GM12878 (cell line): ENCODE results near the gene DIO2. TPM values are rescaled to one million over a fixed set of nuclear protein-coding genes. Genes with fewer than 3 reads are reported as not detected.

Experiments
- ATAC-seq: fragments of 200-7000 bp; cut with Tn5 transposase; 3 replicates; pipeline ENCODE4 v1.9.1; 2020; ENCODE audit warnings: mild to moderate bottlenecking, moderate library complexity
- BruUV-seq: library from RNA; stranded (reverse); fragments of 400-500 nt; replicated peaks from 2 replicates; lab custom pipeline; 2021; lab: Mats Ljungman, UMichigan
- CTCF ChIA-PET: fragments of 300-600 bp; sonication (Branson Sonifier 250); formaldehyde crosslinking; extraction: SDS; loops from one replicate; lab custom pipeline; 2021; ENCODE audit warnings: inconsistent platforms; lab: Yijun Ruan, JAX
- POLR2A ChIA-PET: fragments of 350-600 bp; formaldehyde crosslinking; extraction: SDS; loops from one replicate; lab custom pipeline; 2021; ENCODE audit warnings: inconsistent platforms; lab: Charles Lee
- RAD21 ChIA-PET: fragments of 300-600 bp; sonication (Branson Sonifier 250); formaldehyde crosslinking; loops from one replicate; lab custom pipeline; 2023; ENCODE audit warnings: antibody characterized with exemption; ENCODE audit not compliant: unreplicated experiment; lab: Charles Lee
- SMC1A ChIA-PET: fragments of 300-600 bp; sonication (Branson Sonifier 250); formaldehyde crosslinking; loops from one replicate; lab custom pipeline; 2023; ENCODE audit not compliant: unreplicated experiment, uncharacterized antibody; lab: Charles Lee
- DNase-seq: peaks from one replicate; pipeline ENCODE4 v3.0.0-alpha.2; 2011; ENCODE audit warnings: low read depth, low spot score
- FAIRE-seq: peaks from 3 replicates; lab custom pipeline; 2011; peaks lifted over from hg19 to GRCh38; lab: Jason Lieb, UNC
- H2AFZ ChIP-seq: 2 replicates; pipeline ENCODE4 v1.6.0; 2011; ENCODE audit warnings: low read depth, low read length, control low read depth; ENCODE audit not compliant: control insufficient read depth
- H3K27ac ChIP-seq: 2 replicates; pipeline ENCODE4 v1.5.1; 2011; ENCODE audit warnings: control low read depth; ENCODE audit not compliant: control insufficient read depth, insufficient read depth
- H3K27me3 ChIP-seq, 2 experiments: replicated peaks in 1 of 2; 2 replicates each; pipeline versions ENCODE4 v1.6.0 to v1.6.1; 2011; ENCODE audit warnings: low read length in 1 of 2; ENCODE audit not compliant: control insufficient read depth in 2 of 2, insufficient read depth in 2 of 2
- H3K36me3 ChIP-seq, 2 experiments: 2 replicates each; pipeline ENCODE4 v1.5.1; 2011; ENCODE audit warnings: low read length in 1 of 2; ENCODE audit not compliant: control insufficient read depth in 2 of 2, insufficient read depth in 2 of 2
- H3K4me1 ChIP-seq: 2 replicates; pipeline ENCODE4 v1.6.1; 2011; ENCODE audit warnings: mild to moderate bottlenecking, low read length, moderate library complexity, mixed read lengths; ENCODE audit not compliant: control insufficient read depth, insufficient read depth
- H3K4me2 ChIP-seq: 2 replicates; pipeline ENCODE4 v1.6.0; 2011; ENCODE audit warnings: control low read depth; ENCODE audit not compliant: control insufficient read depth, insufficient read depth
- H3K4me3 ChIP-seq: fragments of 200-600 bp; sonication (generic); 2 replicates; pipeline ENCODE4 v1.5.1; 2016
- H3K79me2 ChIP-seq: 2 replicates; pipeline ENCODE4 v1.6.0; 2011; ENCODE audit warnings: low read length; ENCODE audit not compliant: control insufficient read depth, insufficient read depth
- H3K9ac ChIP-seq: 2 replicates; pipeline ENCODE4 v1.8.0; 2011; ENCODE audit warnings: low read length, control low read depth, mixed read lengths; ENCODE audit not compliant: control insufficient read depth, insufficient read depth
- H3K9me3 ChIP-seq: replicated peaks from 3 replicates; pipeline ENCODE4 v1.5.1; 2011; ENCODE audit warnings: mild to moderate bottlenecking, low read length; ENCODE audit not compliant: control insufficient read depth, insufficient read depth
- H4K20me1 ChIP-seq: 2 replicates; pipeline ENCODE4 v1.6.0; 2011; ENCODE audit not compliant: control insufficient read depth, insufficient read depth
- ATF7 ChIP-seq: fragments of 450-650 bp; IDR thresholded peaks from 2 replicates; pipeline ENCODE4 v1.6.1; 2016; ENCODE audit warnings: low read depth, mild to moderate bottlenecking
- MTA2 ChIP-seq: fragments of 450-650 bp; IDR thresholded peaks from 2 replicates; pipeline ENCODE4 v1.6.1; 2016; ENCODE audit warnings: low read depth, mild to moderate bottlenecking, moderate library complexity
- NFYB ChIP-seq: IDR thresholded peaks from 2 replicates; pipeline ENCODE4 v1.6.1; 2011; ENCODE audit warnings: low read depth, mild to moderate bottlenecking, low read length, improper control_type of control experiment, moderate library complexity; ENCODE audit not compliant: insufficient read depth
- STAT1 ChIP-seq: fragments of 450-650 bp; conservative IDR thresholded peaks from 2 replicates; pipeline ENCODE4 v1.6.1; 2014; ENCODE audit warnings: antibody characterized with exemption, mild to moderate bottlenecking
- SUPT20H ChIP-seq: IDR thresholded peaks from 2 replicates; pipeline ENCODE4 v1.6.1; 2011; ENCODE audit warnings: low read depth, mild to moderate bottlenecking, low read length, moderate library complexity, borderline replicate concordance; ENCODE audit not compliant: control insufficient read depth
- SUZ12 ChIP-seq: fragments of 200-600 bp; sonication (generic); IDR thresholded peaks from one replicate; pipeline ENCODE4 v1.6.1; 2018; ENCODE audit warnings: antibody characterized with exemption, mild to moderate bottlenecking; ENCODE audit not compliant: unreplicated experiment
- WGBS: methylation state at CpG from one replicate; pipeline ENCODE4 v1.1.6; 2016; ENCODE audit warnings: low lambda C conversion rate; ENCODE audit not compliant: insufficient replicate concordance, insufficient coverage; ENCODE audit errors: missing lambda C conversion rate; 5-methylcytosine and 5-hydroxymethylcytosine counted together
- in situ Hi-C: fragments of 300-500 bp; cut with MboI; formaldehyde crosslinking; loops from 9 replicates; pipeline ENCODE4 v1.14.3; 2018; ENCODE audit warnings: mixed read lengths
- intact Hi-C: fragments of 100-400 bp; cut with micrococcal nuclease; formaldehyde crosslinking; loops from one replicate; pipeline ENCODE4 v1.14.2; 2022; ENCODE audit not compliant: unreplicated experiment
- polyA plus RNA-seq, 11 experiments: library from polyadenylated mRNA; depleted of rRNA in 4 of 11; unstranded in 6 of 11; stranded (reverse) in 5 of 11; fragments of >200 nt; fragmentation: Nextera tagmentation in 4 of 11; fragmentation: Illumina TruSeq in 1 of 11; extraction: Ambion mirVana in 4 of 11; extraction: Trizol in 1 of 11; gene quantifications; 1 replicate in 1 of 11; 2 replicates in 10 of 11; pipeline versions ENCODE4 v1.2.1 to v1.2.3, GENCODE V29; 2011 to 2016; ENCODE audit warnings: inconsistent platforms in 2 of 11, missing spikeins in 2 of 11, low read depth in 1 of 11
- total RNA-seq, 4 experiments: library from RNA; depleted of rRNA in 3 of 4; stranded (reverse); fragments of >200 nt in 3 of 4; fragmentation: Illumina TruSeq in 1 of 4; extraction: Trizol in 1 of 4; gene quantifications; 2 replicates each; pipeline versions ENCODE4 v1.2.1 to v1.2.3, GENCODE V29; 2013 to 2021
- TF ChIP-seq, protein P1 (sequence below): fragments of 450-650 bp; IDR thresholded peaks from 2 replicates; pipeline ENCODE4 v1.6.1; 2018; ENCODE audit warnings: mild to moderate bottlenecking, low read depth, moderate library complexity; ENCODE audit not compliant: partially characterized antibody
- TF ChIP-seq, protein P2 (sequence below): IDR thresholded peaks from 2 replicates; pipeline ENCODE4 v1.6.1; 2011; ENCODE audit warnings: low read depth, low read length, improper control_type of control experiment, borderline replicate concordance
- TF ChIP-seq, protein P3 (sequence below): IDR thresholded peaks from 2 replicates; pipeline ENCODE4 v1.6.1; 2012; ENCODE audit warnings: low read depth, low read length, improper control_type of control experiment
- TF ChIP-seq, protein P4 (sequence below): fragments of 450-650 bp; IDR thresholded peaks from 2 replicates; pipeline ENCODE4 v1.6.1; 2016; ENCODE audit warnings: mild to moderate bottlenecking

The DIO2 gene
- total and polyA plus RNA-seq, 10 of the 15 experiments (the other 5 are each of a cell fraction or from before 2014, with no cell fraction given), result not detected

DNA sequence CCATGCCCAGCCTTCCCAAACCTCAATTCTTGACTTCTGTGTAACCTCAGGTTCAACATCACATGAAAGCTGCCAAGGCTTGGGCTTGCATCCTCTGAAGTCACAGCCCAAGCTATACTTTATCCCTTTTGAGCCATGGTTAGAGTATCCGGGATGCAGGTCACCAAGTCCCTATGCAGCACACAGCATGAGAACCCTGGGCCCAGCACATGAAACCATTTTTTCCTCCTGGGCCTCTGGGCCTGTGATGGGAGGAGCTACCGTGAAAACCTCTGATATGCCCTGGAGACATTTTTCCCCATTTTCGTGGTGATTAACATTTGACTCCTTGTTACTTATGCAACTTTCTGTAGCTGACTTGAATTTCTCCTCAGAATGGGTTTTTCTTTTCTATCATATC, 25.8 kb upstream of the DIO2 start:
- TF ChIP-seq, protein P1, sequence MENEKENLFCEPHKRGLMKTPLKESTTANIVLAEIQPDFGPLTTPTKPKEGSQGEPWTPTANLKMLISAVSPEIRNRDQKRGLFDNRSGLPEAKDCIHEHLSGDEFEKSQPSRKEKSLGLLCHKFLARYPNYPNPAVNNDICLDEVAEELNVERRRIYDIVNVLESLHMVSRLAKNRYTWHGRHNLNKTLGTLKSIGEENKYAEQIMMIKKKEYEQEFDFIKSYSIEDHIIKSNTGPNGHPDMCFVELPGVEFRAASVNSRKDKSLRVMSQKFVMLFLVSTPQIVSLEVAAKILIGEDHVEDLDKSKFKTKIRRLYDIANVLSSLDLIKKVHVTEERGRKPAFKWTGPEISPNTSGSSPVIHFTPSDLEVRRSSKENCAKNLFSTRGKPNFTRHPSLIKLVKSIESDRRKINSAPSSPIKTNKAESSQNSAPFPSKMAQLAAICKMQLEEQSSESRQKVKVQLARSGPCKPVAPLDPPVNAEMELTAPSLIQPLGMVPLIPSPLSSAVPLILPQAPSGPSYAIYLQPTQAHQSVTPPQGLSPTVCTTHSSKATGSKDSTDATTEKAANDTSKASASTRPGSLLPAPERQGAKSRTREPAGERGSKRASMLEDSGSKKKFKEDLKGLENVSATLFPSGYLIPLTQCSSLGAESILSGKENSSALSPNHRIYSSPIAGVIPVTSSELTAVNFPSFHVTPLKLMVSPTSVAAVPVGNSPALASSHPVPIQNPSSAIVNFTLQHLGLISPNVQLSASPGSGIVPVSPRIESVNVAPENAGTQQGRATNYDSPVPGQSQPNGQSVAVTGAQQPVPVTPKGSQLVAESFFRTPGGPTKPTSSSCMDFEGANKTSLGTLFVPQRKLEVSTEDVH, result no peak
- TF ChIP-seq STAT1 (no peak), SUZ12 (no peak), NFYB (no peak), SUPT20H (no peak), MTA2 (no peak), ATF7 (no peak)
- TF ChIP-seq, protein P2, sequence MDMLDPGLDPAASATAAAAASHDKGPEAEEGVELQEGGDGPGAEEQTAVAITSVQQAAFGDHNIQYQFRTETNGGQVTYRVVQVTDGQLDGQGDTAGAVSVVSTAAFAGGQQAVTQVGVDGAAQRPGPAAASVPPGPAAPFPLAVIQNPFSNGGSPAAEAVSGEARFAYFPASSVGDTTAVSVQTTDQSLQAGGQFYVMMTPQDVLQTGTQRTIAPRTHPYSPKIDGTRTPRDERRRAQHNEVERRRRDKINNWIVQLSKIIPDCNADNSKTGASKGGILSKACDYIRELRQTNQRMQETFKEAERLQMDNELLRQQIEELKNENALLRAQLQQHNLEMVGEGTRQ, result no peak
- TF ChIP-seq, protein P3, sequence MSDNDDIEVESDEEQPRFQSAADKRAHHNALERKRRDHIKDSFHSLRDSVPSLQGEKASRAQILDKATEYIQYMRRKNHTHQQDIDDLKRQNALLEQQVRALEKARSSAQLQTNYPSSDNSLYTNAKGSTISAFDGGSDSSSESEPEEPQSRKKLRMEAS, result no peak
- TF ChIP-seq, protein P4, sequence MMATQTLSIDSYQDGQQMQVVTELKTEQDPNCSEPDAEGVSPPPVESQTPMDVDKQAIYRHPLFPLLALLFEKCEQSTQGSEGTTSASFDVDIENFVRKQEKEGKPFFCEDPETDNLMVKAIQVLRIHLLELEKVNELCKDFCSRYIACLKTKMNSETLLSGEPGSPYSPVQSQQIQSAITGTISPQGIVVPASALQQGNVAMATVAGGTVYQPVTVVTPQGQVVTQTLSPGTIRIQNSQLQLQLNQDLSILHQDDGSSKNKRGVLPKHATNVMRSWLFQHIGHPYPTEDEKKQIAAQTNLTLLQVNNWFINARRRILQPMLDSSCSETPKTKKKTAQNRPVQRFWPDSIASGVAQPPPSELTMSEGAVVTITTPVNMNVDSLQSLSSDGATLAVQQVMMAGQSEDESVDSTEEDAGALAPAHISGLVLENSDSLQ, result no peak
- intact Hi-C loops, result no loop called here
- BruUV-seq, result no TSS peak

More for the DNA sequence above, 25.8 kb upstream of the DIO2 start:
- Histone ChIP-seq H3K36me3 (no peaks in the 10 kb centered on the region), H3K4me3 (no peak overlapping the region), H3K79me2 (no peaks in the 10 kb centered on the region), H3K27ac (no peak overlapping the region), H3K4me1 (no peaks in the 10 kb centered on the region), H3K27me3 (no peaks in the 10 kb centered on the region), H2AFZ (no peak overlapping the region), H3K4me2 (no peak overlapping the region), H3K9me3 (no peaks in the 10 kb centered on the region; the same call in 2 of the 3 replicates), H4K20me1 (no peaks in the 10 kb centered on the region), H3K9ac (no peak overlapping the region)
- ChIA-PET POLR2A (interaction anchor here (1.1 kb wide), 1 partner anchor 33 kb away, joined by 3 read pairs; no protein-coding TSS in a partner anchor), RAD21 (no interaction called here), CTCF (no interaction called here), SMC1A (no interaction called here)
- DNase-seq (no peak), ATAC-seq (no peak), FAIRE-seq (no peak)
- in situ Hi-C loops, result no loop called here
- WGBS, result 27% methylated on average over 3 of the region's 3 CpGs
